Measurements from ENCODE around the gene B3GALT2. TPM values are rescaled to one million over a fixed set of nuclear protein-coding genes. Genes with fewer than 3 reads are reported as not detected.
A peak's percentile ranks its signal among the peaks of the same experiment; 100 is the strongest.

Gene B3GALT2
- total and polyA plus RNA-seq, 9 of the 15 experiments (the other 6 are each of a cell fraction or from before 2014, with no cell fraction given): 0.03 TPM; not detected in 8

- Histone ChIP-seq H4K20me1 (replicated peaks; ENCODE audit: control insufficient read depth, insufficient read depth, low read length) (no peaks in the 10 kb centered on the region), H3K79me2 (ENCODE audit: control insufficient read depth, insufficient read depth, low read length) (peaks cover 45% of the 10 kb centered on the region), H3K27me3 (ENCODE audit: control insufficient read depth in 2 of 2, insufficient read depth in 2 of 2, low read length in 2 of 2) (no peaks in the 10 kb centered on the region), H3K9ac (ENCODE audit: insufficient read depth in 1 of 2, low read depth in 2 of 2, low read length in 2 of 2) (no peak overlapping the region), H3K4me2 (ENCODE audit: insufficient read depth, low read length) (no peak overlapping the region), H3K4me3 (no peak overlapping the region), H3K36me3 (ENCODE audit: control insufficient read depth, insufficient read depth, low read length) (peaks cover 11% of the 10 kb centered on the region; the same call in 2 of the 3 replicates), H2AFZ (ENCODE audit: low read depth, low read length) (no peak overlapping the region), H3K27ac (ENCODE audit: extremely low read depth, low read depth, low read length) (no peak overlapping the region), H3K9me1 (ENCODE audit: control insufficient read depth, insufficient read depth, low read length) (no peaks in the 10 kb centered on the region), H3K9me3 (replicated peaks; ENCODE audit: control insufficient read depth, insufficient read depth, low read depth, low read length) (no peaks in the 10 kb centered on the region), H3K4me1 (replicated peaks in 1 of 2; ENCODE audit: control insufficient read depth in 2 of 2, insufficient read depth in 2 of 2, low read length in 2 of 2) (no peaks in the 10 kb centered on the region)
- in situ Hi-C loops (cut with MboI): no loop called here
- intact Hi-C loops (cut with micrococcal nuclease): no loop called here
- FAIRE-seq (no peak), DNase-seq (ENCODE audit: extremely low read depth in 1 of 4, low spot score in 3 of 4) (no peak), ATAC-seq (no peak)
- no peak for TF ChIP-seq ZNF778 (CRISPR knock-in tag; IDR thresholded peaks at IDR 0.05)
- TF ChIP-seq ZNF699 (CRISPR knock-in tag; IDR thresholded peaks at IDR 0.05; ENCODE audit: insufficient replicate concordance): no peak
- TF ChIP-seq PKNOX1 (IDR thresholded peaks at IDR 0.05): no peak
- ChIA-PET CTCF (ENCODE audit: low intra/inter-chr PET ratio) (interaction anchor here (0.7 kb wide), 1 partner anchor 37 kb away, joined by 4 read pairs; no protein-coding TSS in a partner anchor), POLR2A (interaction anchor here (0.7 kb wide), 1 partner anchor 9 kb away, joined by 3 read pairs; the partner anchor contains the start of gene B3GALT2)
- no TSS peak for BruUV-seq (replicated peaks)
Observed at GRCh38 chr1:193176788-193177187, 9.6 kb downstream of the B3GALT2 start.

GRCh38 chr1:193176113-193176512, 10.3 kb downstream of the B3GALT2 start:
- BruUV-seq (replicated peaks): no TSS peak
- TF ChIP-seq EWSR1 (IDR thresholded peaks at IDR 0.05; ENCODE audit: borderline replicate concordance, low read depth, partially characterized antibody) (no peak), CEBPB (tag; IDR thresholded peaks at IDR 0.05) (peak; percentile 54)
- Histone ChIP-seq H3K9ac (ENCODE audit: insufficient read depth in 1 of 2, low read depth in 2 of 2, low read length in 2 of 2) (no peak overlapping the region), H3K36me3 (ENCODE audit: control insufficient read depth, insufficient read depth, low read length) (peaks cover 15% of the 10 kb centered on the region; the same call in 2 of the 3 replicates), H3K27me3 (ENCODE audit: control insufficient read depth in 2 of 2, insufficient read depth in 2 of 2, low read length in 2 of 2) (no peaks in the 10 kb centered on the region), H3K4me1 (replicated peaks in 1 of 2; ENCODE audit: control insufficient read depth in 2 of 2, insufficient read depth in 2 of 2, low read length in 2 of 2) (no peaks in the 10 kb centered on the region), H2AFZ (ENCODE audit: low read depth, low read length) (no peak overlapping the region), H3K9me3 (replicated peaks; ENCODE audit: control insufficient read depth, insufficient read depth, low read depth, low read length) (no peaks in the 10 kb centered on the region), H3K79me2 (ENCODE audit: control insufficient read depth, insufficient read depth, low read length) (peaks cover 50% of the 10 kb centered on the region), H3K4me2 (ENCODE audit: insufficient read depth, low read length) (no peak overlapping the region), H3K27ac (ENCODE audit: extremely low read depth, low read depth, low read length) (no peak overlapping the region), H4K20me1 (replicated peaks; ENCODE audit: control insufficient read depth, insufficient read depth, low read length) (no peaks in the 10 kb centered on the region), H3K4me3 (no peak overlapping the region), H3K9me1 (ENCODE audit: control insufficient read depth, insufficient read depth, low read length) (no peaks in the 10 kb centered on the region)
- in situ Hi-C loops (cut with MboI): no loop called here
- CTCF ChIA-PET (ENCODE audit: low intra/inter-chr PET ratio): no interaction called here
- POLR2A ChIA-PET: no interaction called here
- DNase-seq (ENCODE audit: extremely low read depth in 1 of 4, low spot score in 3 of 4) (no peak), ATAC-seq (no peak), FAIRE-seq (no peak)
- intact Hi-C loops (cut with micrococcal nuclease): no loop called here
- 29% methylated on average over 1 of the region's 1 CpG for WGBS (ENCODE audit: insufficient coverage, low coverage, missing lambda C conversion rate)
